Caco-2 (cell line): ENCODE results near the gene CLDN24. TPM values are rescaled to one million over a fixed set of nuclear protein-coding genes. Genes with fewer than 3 reads are reported as not detected.

ENCODE experiments used
- BruUV-seq: library from RNA; stranded (reverse); fragments of 400-500 nt; replicated peaks from 2 replicates; lab custom pipeline; 2021; lab: Mats Ljungman, UMichigan
- CTCF ChIA-PET: fragments of 300-600 bp; sonication (Branson Sonifier 250); formaldehyde crosslinking; loops from one replicate; lab custom pipeline; 2022; ENCODE audit warnings: antibody characterized with exemption; lab: Charles Lee
- POLR2A ChIA-PET: fragments of 300-600 bp; sonication (Branson Sonifier 250); formaldehyde crosslinking; loops from one replicate; lab custom pipeline; 2022; ENCODE audit warnings: antibody characterized with exemption; lab: Charles Lee
- DNase-seq, 2 experiments: peaks; one replicate each; pipeline versions ENCODE4 v3.0.0 to v3.0.0-alpha.2; 2020 to 2022
- H3K27me3 ChIP-seq: replicated peaks from 2 replicates; pipeline ENCODE4 v1.6.0; 2011; ENCODE audit warnings: low read length; ENCODE audit not compliant: control insufficient read depth, insufficient read depth
- H3K36me3 ChIP-seq: 2 replicates; pipeline ENCODE4 v1.5.1; 2011; ENCODE audit warnings: low read length; ENCODE audit not compliant: control insufficient read depth, insufficient read depth
- H3K4me1 ChIP-seq: fragments of 250-450 bp; sonication (Bioruptor Pico); 2 replicates; pipeline ENCODE4 v1.5.1; 2020; ENCODE audit warnings: mild to moderate bottlenecking
- H3K4me3 ChIP-seq: 2 replicates; pipeline ENCODE4 v1.5.1; 2011; ENCODE audit warnings: low read depth, mild to moderate bottlenecking, control low read depth, low read length
- H3K9me3 ChIP-seq: fragments of 250-450 bp; sonication (Bioruptor Pico); 2 replicates; pipeline ENCODE4 v1.5.1; 2020; ENCODE audit warnings: mild to moderate bottlenecking, moderate library complexity
- H3K27ac Mint-ChIP-seq: one replicate; pipeline ENCODE4 v1.8.0; 2022; ENCODE audit warnings: mixed read lengths; ENCODE audit not compliant: unreplicated experiment
- H3K27me3 Mint-ChIP-seq: one replicate; pipeline ENCODE4 v1.8.0; 2022; ENCODE audit warnings: mixed read lengths; ENCODE audit not compliant: insufficient read depth, unreplicated experiment
- H3K36me3 Mint-ChIP-seq: one replicate; pipeline ENCODE4 v1.8.0; 2022; ENCODE audit warnings: mild to moderate bottlenecking, mixed read lengths; ENCODE audit not compliant: insufficient read depth, unreplicated experiment
- H3K4me1 Mint-ChIP-seq: one replicate; pipeline ENCODE4 v1.8.0; 2022; ENCODE audit warnings: low read depth, mixed read lengths; ENCODE audit not compliant: unreplicated experiment
- H3K4me3 Mint-ChIP-seq: one replicate; pipeline ENCODE4 v1.8.0; 2022; ENCODE audit warnings: mild to moderate bottlenecking, moderate library complexity, mixed read lengths; ENCODE audit not compliant: unreplicated experiment
- H3K9me3 Mint-ChIP-seq: one replicate; pipeline ENCODE4 v1.8.0; 2022; ENCODE audit warnings: mixed read lengths; ENCODE audit not compliant: unreplicated experiment
- intact Hi-C: fragments of 100-400 bp; cut with micrococcal nuclease; formaldehyde crosslinking; loops from one replicate; pipeline ENCODE4 v1.10.0; 2022; ENCODE audit not compliant: unreplicated experiment
- total RNA-seq: library from RNA; stranded (reverse); gene quantifications from 2 replicates; pipeline ENCODE4 v1.2.3, GENCODE V29; 2022
- TF ChIP-seq, protein P1 (sequence below), 2 experiments: fragments of 200-600 bp in 1 of 2; IDR thresholded peaks; 1 replicate in 1 of 2; 2 replicates in 1 of 2; pipeline versions ENCODE4 v1.5.1 to v1.8.0; 2011 to 2022; ENCODE audit warnings: antibody characterized with exemption in 1 of 2, control low read depth in 1 of 2, inconsistent platforms in 1 of 2, low read depth in 1 of 2, low read length in 1 of 2, mild to moderate bottlenecking in 1 of 2, moderate library complexity in 1 of 2; ENCODE audit not compliant: insufficient read depth in 1 of 2, severe bottlenecking in 1 of 2, unreplicated experiment in 1 of 2

Gene CLDN24
- total RNA-seq, 1 experiment from 2014 or later, result not detected

DNA sequence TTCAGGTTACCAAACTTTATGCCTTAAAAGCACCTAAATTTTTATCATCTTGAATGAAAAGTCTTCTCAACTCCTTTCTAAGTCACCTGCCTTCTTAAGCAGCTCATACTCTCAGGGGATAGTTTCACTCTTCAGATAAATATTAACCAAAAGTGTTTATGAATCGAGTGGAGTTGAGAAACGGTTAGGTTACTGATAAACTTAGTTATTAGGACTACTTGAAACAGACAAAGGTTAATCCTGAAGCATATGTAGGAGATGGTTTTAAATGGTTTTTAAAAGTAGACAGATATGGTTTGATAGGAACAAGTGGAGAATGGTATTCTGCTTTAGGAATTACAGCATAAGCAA lies 34.9 kb downstream of the CLDN24 start:
- H3K4me3 ChIP-seq, result no peak overlapping the region
- no peaks in the 10 kb centered on the region for H3K4me1 ChIP-seq
- DNase-seq, result no peak
- CTCF ChIA-PET, result no interaction called here
- H3K9me3 ChIP-seq, result no peaks in the 10 kb centered on the region
- no TSS peak for BruUV-seq
- Mint-ChIP-seq H3K4me3 (no peak overlapping the region), H3K4me1 (no peaks in the 10 kb centered on the region), H3K36me3 (peaks cover 92% of the 10 kb centered on the region), H3K9me3 (no peaks in the 10 kb centered on the region), H3K27ac (peak overlapping the region; percentile 16), H3K27me3 (no peaks in the 10 kb centered on the region)
- intact Hi-C loops, result no loop called here
- POLR2A ChIA-PET, result no interaction called here
- no peaks in the 10 kb centered on the region for H3K27me3 ChIP-seq
- H3K36me3 ChIP-seq, result no peaks in the 10 kb centered on the region; the same call in 1 of the 2 replicates
- TF ChIP-seq, protein P1, sequence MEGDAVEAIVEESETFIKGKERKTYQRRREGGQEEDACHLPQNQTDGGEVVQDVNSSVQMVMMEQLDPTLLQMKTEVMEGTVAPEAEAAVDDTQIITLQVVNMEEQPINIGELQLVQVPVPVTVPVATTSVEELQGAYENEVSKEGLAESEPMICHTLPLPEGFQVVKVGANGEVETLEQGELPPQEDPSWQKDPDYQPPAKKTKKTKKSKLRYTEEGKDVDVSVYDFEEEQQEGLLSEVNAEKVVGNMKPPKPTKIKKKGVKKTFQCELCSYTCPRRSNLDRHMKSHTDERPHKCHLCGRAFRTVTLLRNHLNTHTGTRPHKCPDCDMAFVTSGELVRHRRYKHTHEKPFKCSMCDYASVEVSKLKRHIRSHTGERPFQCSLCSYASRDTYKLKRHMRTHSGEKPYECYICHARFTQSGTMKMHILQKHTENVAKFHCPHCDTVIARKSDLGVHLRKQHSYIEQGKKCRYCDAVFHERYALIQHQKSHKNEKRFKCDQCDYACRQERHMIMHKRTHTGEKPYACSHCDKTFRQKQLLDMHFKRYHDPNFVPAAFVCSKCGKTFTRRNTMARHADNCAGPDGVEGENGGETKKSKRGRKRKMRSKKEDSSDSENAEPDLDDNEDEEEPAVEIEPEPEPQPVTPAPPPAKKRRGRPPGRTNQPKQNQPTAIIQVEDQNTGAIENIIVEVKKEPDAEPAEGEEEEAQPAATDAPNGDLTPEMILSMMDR (IDR thresholded peaks at IDR 0.05; ENCODE audit: insufficient read depth in 1 of 2, low read depth in 1 of 2, low read length in 1 of 2, severe bottlenecking in 1 of 2, unreplicated experiment in 1 of 2), result no peak

DNA sequence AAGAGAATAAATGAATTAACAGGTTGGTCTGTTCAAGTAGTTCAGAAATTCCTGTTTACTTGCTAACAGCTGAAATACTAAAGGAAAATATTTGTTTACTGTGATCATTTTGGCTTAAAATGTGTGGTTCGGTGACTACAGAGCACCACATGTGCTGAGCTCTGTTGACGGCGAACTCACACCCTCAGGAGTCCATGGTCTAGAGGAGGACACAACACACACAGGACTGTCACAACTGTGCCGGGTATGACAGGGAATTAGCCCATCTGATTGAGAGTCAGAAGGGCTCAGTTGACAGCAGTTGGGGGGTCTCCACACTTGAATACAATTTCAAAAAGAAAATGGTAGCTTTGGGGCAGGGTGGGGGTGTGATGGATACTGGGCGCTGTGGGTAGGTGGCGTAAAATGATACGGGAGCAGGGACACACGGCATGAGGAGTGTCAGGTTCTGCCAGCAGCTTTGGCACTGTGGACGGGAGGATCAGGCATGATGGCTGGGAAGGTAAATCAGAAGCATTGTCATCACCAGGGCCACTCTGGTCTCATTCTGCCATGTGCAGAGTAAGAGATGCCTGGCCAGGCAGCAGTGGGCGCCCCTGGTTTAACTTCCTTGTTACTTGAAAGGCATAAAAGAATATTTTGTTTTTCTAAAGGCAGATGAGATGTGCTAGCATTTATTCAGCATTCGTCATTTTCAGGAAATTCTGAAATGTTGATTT lies 35.5 kb downstream of the CLDN24 start:
- BruUV-seq, result no TSS peak
- CTCF ChIA-PET, result no interaction called here
- peak overlapping the region; percentile 16 for H3K27ac Mint-ChIP-seq

DNA sequence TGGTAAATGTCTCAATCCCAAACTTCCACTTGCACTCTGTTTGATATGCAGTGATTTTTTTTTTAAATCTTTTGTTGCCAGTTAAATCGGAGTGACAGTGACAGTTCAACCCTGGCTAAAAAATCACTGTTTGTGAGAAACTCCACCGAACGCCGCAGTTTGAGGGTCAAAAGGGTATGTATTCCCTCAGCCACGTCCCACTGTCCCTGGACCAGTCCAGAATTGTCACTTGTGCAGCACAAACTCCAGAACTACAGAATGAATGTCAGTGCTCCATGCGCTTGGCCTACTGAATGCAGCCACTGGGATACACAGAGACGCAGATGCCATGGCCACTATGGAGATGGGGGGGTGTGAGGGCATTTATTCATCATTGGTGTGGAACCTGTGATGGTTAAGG lies 36.3 kb downstream of the CLDN24 start:
- peaks cover 91% of the 10 kb centered on the region for H3K36me3 Mint-ChIP-seq
- Histone ChIP-seq H3K4me1 (no peaks in the 10 kb centered on the region), H3K27me3 (no peaks in the 10 kb centered on the region), H3K9me3 (no peaks in the 10 kb centered on the region), H3K4me3 (no peak overlapping the region), H3K36me3 (no peaks in the 10 kb centered on the region; the same call in 1 of the 2 replicates)
- no TSS peak for BruUV-seq
- intact Hi-C loops, result no loop called here
- TF ChIP-seq, protein P1 (IDR thresholded peaks at IDR 0.05; ENCODE audit: insufficient read depth in 1 of 2, low read depth in 1 of 2, low read length in 1 of 2, severe bottlenecking in 1 of 2, unreplicated experiment in 1 of 2), result no peak
- H3K4me3 Mint-ChIP-seq, result no peak overlapping the region
- no peaks in the 10 kb centered on the region for H3K4me1 Mint-ChIP-seq
- CTCF ChIA-PET, result no interaction called here
- H3K27ac Mint-ChIP-seq, result no peak overlapping the region
- no peak for DNase-seq
- POLR2A ChIA-PET, result no interaction called here
- H3K27me3 Mint-ChIP-seq, result no peaks in the 10 kb centered on the region
- H3K9me3 Mint-ChIP-seq, result no peaks in the 10 kb centered on the region

More for the DNA sequence above, 35.5 kb downstream of the CLDN24 start:
- intact Hi-C loops, result no loop called here
- Histone ChIP-seq H3K9me3 (no peaks in the 10 kb centered on the region), H3K4me3 (no peak overlapping the region), H3K4me1 (no peaks in the 10 kb centered on the region), H3K27me3 (no peaks in the 10 kb centered on the region), H3K36me3 (no peaks in the 10 kb centered on the region; the same call in 1 of the 2 replicates)
- POLR2A ChIA-PET, result no interaction called here
- Mint-ChIP-seq H3K9me3 (no peaks in the 10 kb centered on the region), H3K4me3 (no peak overlapping the region), H3K27me3 (no peaks in the 10 kb centered on the region), H3K36me3 (peaks cover 92% of the 10 kb centered on the region), H3K4me1 (no peaks in the 10 kb centered on the region)
- DNase-seq, result no peak
- TF ChIP-seq, protein P1 (IDR thresholded peaks at IDR 0.05; ENCODE audit: insufficient read depth in 1 of 2, low read depth in 1 of 2, low read length in 1 of 2, severe bottlenecking in 1 of 2, unreplicated experiment in 1 of 2), result no peak
